T-helper 9 cell (primary cell): ENCODE measurements around the gene MRPS31.

Source experiments
- DNase-seq: peaks from one replicate; pipeline ENCODE4 v3.0.0-alpha.2; 2020
- total RNA-seq, 2 donors: gene quantifications; one replicate each; lab custom pipeline; 2026; lab: John Stamatoyannopoulos, UW

MRPS31 gene
- 12.8 to 36.2 reads per million in 2 donors for total RNA-seq

DNA sequence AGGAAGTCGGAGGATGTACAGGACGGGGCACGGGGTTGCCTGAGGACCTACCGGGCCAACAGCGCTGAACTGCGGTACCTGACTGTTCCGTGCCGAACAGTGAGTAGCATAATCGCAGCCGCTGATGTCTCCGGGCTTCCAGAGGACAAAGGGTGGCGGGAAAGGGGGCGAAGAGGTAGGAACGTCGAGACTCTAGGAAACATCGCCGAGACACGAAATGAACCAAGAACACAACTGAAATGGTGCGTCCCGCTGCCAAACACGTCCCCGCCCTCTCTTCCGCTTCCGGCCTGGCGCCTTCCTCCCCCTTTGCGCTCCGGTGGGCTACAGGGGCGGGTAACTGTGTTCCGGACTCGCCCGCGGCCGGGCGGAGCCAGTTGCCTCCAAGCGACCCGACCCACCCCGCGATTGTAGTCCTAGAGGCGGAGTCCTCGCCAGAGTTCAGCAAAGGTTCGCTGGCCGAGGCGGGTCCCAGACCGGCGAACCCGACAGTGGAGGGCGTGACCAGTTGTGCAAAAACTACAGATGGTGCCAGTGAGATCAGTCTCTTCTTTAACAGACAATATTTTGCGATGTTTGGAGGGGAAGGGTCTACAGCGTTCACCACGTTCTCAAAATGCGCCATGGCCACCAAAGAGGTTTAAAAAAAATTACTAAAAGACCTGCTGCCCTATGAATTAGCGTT, at the start of gene MRPS31:
Gene MRPS31, minus strand, starts transcription at position 257 of the 685 bp plus-strand sequence. Its CDS starts 54 bp downstream, at position 203.
- peak; percentile 91 for DNase-seq

GRCh38 chr13:40819797-40820315, 48.9 kb upstream of the MRPS31 start:
- DNase-seq: no peak

DNA sequence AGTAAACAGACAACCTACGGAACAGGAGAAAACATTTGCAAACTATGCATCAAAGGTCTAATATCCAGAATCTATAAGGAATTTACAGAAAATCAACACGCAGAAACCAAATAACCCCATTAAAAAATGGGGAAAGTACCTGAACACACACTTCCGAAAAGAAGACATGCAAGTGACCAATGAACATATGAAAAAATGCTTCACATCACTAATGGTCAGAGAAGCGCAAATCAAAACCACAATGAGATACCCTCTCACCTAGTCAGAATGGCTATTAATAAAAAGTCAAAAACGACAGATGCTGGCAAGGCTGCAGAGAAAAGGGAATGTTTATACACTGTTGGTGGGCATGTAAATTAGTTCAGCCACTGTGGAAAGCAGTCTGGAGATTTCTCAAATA, 47.9 kb upstream of the MRPS31 start:
- DNase-seq: no peak

DNA sequence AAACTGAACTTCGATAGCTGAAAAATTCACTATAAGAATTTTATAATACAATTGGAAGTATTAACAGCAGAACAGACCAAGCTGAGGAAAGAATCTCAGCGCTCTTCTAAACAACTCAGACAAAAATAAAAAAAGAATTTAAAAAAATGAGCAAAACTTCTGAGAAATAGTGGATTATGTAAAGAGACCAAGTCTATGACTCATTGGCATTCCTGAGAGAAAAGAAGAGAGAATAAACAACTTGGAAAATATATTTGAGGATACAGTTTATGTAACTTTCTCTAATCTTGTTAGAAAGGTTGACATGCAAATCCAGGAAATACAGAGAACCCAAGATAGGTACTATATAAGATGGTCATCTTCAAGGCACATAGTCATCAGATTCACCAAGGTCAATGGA, 43.8 kb upstream of the MRPS31 start:
- DNase-seq: no peak

DNA sequence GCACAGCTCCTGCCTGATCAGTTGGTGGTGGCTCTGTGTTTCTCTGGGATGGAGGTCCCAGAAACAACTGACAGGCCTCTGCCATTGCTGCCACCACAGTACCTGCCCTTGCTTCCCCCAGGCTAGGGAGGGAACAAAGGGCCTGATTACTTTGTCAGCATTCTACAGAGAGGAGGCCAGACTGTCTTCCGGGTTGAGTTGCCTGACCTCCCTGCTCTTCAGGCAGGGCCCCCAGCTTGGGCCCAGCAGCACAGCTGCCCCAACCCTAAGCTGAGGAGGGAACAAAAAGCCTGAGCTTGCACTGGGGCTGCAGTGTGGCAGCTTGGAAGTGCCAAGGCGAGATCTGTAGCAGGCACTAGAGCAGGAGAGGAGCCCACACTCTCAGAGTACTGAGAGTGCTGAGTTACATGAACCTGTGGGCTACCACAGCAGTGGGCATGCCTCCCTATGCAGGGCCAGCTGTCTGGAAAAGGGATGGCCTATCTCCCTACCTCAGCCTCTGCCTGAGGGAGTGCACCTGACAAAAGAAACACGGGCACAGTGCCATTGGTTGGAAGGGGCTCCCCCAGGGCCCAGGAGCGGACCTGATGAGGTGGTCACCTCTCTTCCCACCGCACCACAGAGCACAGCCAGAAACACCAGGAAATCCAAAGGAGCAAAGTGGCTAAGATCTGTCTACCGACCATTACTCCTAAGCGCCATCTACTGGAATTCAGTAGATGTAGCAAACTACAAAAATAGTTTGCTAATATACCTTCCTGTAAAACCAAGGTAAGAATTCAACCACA, 42.9 kb upstream of the MRPS31 start:
- DNase-seq: no peak

DNA sequence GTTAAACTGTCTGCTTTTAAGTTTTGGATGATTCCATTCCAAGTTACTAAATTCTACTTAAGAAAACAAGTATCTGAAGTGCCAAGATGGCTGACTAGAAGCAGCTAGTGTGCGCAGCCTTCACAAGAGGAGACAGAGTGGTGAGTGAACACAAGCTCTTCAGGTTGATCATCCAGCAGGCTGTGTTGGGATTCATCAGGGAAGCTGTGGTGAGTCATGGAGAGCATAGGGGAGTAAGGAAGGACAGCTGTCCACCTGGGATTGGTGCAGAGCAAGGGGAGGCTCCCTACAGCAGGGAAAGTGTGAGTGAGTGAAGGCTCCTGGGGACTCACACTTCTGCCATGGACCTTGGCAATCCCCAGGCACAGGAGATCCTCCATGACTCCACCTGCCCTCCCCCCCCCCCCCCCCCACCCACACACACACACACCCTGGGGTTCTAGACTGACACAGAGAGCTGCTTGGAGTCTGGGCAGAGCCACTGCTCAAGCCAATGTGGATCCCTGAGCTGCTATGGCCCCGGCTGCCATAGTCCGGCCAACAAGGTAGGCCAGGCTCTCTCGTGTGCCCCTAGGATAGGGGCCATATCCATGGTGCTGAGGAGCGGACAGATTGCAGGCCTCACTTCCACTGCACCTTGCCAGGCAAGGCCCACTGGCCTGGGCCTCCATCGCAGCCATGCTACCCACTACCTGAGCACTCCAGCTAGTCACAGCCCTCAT, 41.9 kb upstream of the MRPS31 start:
- DNase-seq: no peak

- no peak for DNase-seq
Measured at GRCh38 chr13:40812102-40812501, 41.1 kb upstream of the MRPS31 start.

DNA sequence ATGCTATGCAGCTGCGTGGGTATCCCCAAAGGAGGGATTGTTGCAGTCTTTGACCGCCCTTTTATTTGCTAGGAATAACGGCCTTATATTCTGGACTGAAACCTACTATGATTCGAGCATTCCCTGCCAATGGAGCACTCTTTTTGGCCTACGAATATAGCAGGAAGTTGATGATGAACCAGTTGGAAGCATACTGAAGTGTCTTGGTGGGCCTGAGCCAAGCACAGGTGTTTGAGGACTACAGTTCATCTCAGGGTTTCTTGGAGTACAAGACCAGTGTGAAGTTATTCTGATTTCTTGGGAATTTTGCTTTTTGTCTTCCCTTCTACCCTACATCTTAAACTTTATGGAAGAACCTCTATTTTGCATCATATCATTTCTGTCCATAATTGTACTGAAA, 38.5 kb upstream of the MRPS31 start:
- no peak for DNase-seq

DNA sequence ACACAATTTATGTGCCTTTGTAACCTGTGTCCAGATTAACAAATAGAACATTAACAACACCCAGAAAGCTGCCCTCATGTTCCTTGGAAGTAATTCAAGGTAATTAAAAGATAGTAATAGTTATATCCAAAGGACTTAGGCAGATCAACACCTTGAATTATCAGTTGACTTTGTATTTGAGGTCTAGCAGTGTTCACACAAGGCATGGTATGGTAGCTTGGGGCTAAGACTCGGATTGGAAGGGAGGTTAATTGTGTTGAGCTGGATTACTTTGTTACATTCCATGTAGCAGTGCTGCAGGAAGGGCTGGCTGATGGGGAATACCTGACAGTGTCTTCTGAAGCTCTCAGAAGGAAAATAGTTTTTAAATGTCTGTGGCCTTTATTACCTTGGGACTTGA, 35.3 kb upstream of the MRPS31 start:
- no peak for DNase-seq

GRCh38 chr13:40803316-40803715, 32.3 kb upstream of the MRPS31 start:
- no peak for DNase-seq

GRCh38 chr13:40801255-40802217, 30.5 kb upstream of the MRPS31 start:
- DNase-seq: no peak

- no peak for DNase-seq
Measured at GRCh38 chr13:40800559-40800958, 29.6 kb upstream of the MRPS31 start.

DNA sequence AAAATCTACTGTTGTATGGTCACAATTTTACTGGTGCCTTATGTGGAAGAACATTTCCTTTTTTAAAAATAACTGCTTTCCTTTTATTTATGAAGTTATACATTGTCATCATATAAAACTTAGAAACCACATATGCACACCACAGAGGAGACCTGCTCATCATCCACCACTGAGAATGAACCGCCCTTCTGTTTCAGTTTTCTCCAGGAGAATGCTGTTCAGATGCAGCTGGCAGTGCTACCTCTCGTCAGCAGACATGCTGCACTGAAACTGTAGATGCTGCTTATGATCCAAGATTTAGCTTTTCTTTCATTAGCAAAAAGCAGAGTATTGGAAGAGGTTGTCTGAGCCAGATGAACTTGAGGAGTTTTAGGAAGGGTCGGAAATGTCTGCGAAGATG, 28.5 kb upstream of the MRPS31 start:
- no peak for DNase-seq

DNA sequence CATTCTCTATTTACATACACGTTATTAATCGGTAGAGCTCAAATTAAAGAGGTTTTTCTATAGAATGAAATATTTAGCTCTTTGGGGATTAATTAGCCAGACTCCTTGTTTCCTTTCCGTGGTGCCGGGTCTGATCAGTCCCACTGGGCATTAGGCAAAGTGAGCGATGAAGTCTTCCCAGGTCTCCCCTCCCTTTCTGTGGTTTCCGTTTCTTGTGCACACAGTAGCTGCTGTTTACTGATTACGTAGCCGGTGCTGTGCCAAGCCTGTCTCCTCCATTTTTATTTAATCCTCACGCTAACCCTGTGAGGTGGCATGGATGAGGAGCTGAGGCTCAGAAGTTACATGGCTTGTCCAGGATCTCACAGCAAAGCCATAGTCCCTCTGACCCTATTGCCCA, 27.4 kb upstream of the MRPS31 start:
- DNase-seq: no peak

DNA sequence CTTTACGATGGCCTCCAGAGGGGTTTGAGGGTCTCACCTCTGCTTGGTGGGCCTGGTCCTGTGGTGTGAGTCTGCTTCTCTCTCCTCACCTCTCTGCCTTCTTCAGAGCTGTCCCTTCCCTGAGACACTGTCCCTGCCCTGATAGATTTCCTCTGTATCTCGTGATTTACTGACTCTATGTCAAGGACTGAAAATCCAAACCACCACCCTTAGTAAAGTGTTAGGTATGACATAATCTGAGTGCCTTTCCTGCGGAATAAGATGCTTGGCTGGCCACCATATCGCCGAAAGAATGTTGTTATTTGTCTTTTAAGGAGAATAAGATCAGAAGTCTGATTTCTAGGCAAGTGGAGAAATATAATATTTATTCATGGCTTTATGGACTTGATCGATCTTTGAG, 25.7 kb upstream of the MRPS31 start:
- DNase-seq: no peak

DNA sequence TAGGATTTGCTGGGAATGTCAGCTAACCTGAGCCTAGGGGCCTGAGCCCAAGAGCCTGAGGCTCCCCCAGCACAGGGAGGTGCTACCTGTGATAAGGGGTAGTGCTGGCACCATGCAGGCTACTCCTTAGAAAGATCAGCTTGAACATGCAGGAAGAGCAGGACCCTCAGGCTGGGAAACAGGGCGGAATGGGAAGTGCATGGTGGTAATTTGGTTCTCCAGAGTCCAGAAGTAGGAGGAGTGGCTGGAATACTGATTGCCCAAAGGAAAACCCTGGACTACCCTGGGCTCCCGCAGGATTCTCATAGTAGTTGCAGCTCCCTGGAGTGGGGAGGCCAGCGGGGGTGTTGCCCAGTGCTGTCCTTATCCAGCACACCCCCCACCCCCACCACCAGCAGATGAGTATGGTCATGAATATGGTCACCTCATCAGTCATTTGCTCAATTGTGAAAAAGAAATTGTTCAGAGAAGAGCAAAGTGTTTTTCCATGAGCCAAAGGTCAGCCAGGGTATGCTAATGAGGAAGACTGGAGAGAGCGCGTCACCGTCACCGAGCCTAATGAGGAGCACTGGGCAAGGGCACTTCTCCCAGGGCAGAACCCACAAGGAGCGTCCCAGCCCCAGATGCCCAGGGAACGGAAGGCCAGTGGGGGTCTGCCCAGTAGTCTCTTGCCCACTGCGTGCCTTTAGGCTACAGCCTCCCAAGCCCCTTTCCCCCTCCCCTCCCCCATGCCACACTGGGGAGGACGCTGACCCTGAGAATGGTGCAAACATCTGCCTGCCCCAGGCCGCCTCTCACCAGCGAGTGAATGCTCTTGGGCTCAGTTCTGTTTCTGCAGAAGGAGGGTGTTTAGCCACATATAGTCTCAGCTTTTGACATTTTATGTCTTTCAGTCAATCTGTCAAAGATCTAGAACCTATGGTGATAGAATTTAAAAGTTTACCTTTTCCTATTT, 23.7 kb upstream of the MRPS31 start:
- no peak for DNase-seq

DNA sequence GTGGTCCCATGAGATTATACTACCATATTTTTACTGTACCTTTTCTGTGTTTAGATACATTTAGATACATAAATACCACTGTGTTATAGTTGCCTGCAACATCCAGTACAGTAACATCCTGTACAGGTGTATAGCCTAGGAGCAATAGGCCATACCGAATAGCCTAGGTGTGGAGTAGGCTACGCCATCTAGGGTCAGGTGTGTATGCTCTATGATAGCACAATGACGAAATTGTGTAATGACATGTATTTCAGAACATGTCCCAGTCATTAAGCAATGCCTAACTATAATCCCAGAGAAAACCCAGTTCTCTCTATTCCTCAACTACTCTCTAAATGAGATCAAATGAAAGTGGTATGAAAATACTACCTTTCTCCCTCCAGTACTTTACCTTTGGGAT, 22.3 kb upstream of the MRPS31 start:
- no peak for DNase-seq

GRCh38 chr13:40792284-40793051, 21.5 kb upstream of the MRPS31 start:
- no peak for DNase-seq

DNA sequence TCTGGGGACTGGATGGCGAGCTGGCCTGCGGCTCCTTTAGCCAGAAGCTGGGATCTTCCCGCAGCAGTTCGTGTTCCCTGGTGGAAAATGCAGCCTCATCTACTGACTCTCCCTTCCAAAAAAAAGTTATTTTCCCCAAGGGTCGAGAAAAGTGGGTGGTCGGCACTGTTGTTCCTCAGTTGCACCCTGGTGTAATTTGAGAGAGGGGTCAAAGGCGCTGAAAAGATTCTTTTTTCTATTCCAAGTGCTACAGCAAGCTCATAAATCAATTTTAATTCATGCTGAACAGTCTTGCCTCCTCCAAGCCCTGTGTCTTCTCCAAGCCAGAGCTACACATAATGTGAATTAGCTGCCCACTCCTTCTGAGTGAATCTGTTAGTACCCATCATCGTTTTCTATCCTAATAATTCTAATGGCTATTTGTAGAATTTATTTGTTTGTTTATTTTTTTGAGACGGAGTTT, 19.2 kb upstream of the MRPS31 start:
- no peak for DNase-seq
